A673 (cell line): ENCODE data around the gene CCSER1.

ENCODE experiments used
- CTCF ChIP-seq: fragments of 300-800, 200-600 bp; sonication (generic); conservative IDR thresholded peaks from 2 replicates; pipeline ENCODE4 v1.5.1; 2017; ENCODE audit warnings: low read depth, mild to moderate bottlenecking, antibody characterized with exemption, low read length, moderate library complexity, mixed read lengths
- EZH2 ChIP-seq: fragments of 200-600 bp; sonication (generic); IDR thresholded peaks from 2 replicates; pipeline ENCODE4 v1.6.1; 2017; ENCODE audit warnings: borderline replicate concordance, low read depth, mild to moderate bottlenecking, mixed read lengths, antibody characterized with exemption, low read length; ENCODE audit not compliant: poor library complexity, severe bottlenecking

DNA sequence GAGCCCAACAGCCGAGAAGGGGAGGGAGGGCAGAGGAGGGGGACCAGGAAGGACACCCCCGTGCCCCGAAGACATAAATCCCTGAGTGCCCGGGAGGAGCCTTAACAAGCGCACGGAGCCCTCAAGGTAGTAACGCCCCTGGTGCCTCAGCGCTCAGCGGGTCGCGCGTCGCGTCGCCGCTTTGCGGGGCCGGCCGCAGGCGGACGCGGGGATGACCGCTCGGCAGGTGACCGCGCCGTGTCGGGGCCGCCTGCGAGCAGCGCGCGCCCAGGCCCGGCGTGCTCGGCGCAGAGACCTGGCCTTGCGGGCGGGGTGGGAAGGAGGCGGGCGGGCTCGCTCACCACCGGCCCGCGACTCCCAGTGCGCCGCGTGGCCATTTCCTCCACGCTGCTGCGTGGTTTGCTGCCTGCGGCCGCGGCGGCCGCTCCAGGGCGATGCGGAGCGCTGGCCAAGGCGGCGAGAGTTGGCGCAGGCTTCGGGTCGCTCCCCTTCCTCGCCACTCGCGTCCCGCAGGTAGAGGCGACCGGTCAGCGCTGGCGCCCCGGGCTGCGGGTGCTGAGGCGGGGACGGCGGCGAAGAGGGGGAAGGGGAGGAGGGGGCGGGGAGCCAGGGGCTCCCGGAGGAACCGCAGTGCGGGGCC, 632 bp downstream of the CCSER1 start:
- TF ChIP-seq CTCF, result no peak
- TF ChIP-seq EZH2, result no peak
